Prostate gland (tissue), 2 donors: ENCODE results near the gene DYNC1LI2. TPM values are rescaled to one million over a fixed set of nuclear protein-coding genes. Genes with fewer than 3 reads are reported as not detected.
A peak's percentile ranks its signal among the peaks of the same experiment; 100 is the strongest.

Experiments
- DNase-seq: peaks from one replicate; pipeline ENCODE4 v3.0.0-alpha.2; 2019; ENCODE audit warnings: low spot score
- H3K27ac ChIP-seq, 2 donors: fragments of 200-600 bp; sonication (generic); 2 replicates each; pipeline ENCODE4 v1.5.1; 2017 to 2019
- H3K27me3 ChIP-seq: fragments of 200-600 bp; sonication (generic); replicated peaks from 2 replicates; pipeline ENCODE4 v1.5.1; 2019; ENCODE audit not compliant: insufficient read depth
- H3K36me3 ChIP-seq, 2 donors: fragments of 200-600 bp; sonication (generic); 1 replicate in 1 of 2; 2 replicates in 1 of 2; pipeline versions ENCODE4 v1.5.1 to v1.8.1; 2017 to 2019
- H3K4me1 ChIP-seq: fragments of 200-600 bp; sonication (generic); replicated peaks from 2 replicates; pipeline ENCODE4 v1.5.1; 2019
- H3K4me3 ChIP-seq, 2 donors: fragments of 200-600 bp; sonication (generic); 2 replicates each; pipeline ENCODE4 v1.5.1; 2017 to 2019
- H3K9me3 ChIP-seq: fragments of 200-600 bp; sonication (generic); 2 replicates; pipeline ENCODE4 v1.5.1; 2017
- POLR2A ChIP-seq: fragments of 450-650 bp; IDR thresholded peaks from one replicate; pipeline ENCODE4 v1.6.1; 2016; ENCODE audit warnings: antibody characterized with exemption, mild to moderate bottlenecking
- POLR2AphosphoS5 ChIP-seq: sonication (generic); formaldehyde crosslinking; IDR thresholded peaks from one replicate; pipeline ENCODE4 v1.6.1; 2017; ENCODE audit warnings: antibody characterized with exemption
- WGBS: methylation state at CpG from one replicate; pipeline ENCODE4 v1.1.5; 2018; 5-methylcytosine and 5-hydroxymethylcytosine counted together
- intact Hi-C: fragments of 100-400 bp; cut with DNase I; formaldehyde crosslinking; loops from one replicate; pipeline ENCODE4 v1.14.2; 2022
- total RNA-seq, 2 donors: library from RNA; depleted of rRNA; stranded (reverse); fragments of >200 nt; gene quantifications; one replicate each; pipeline ENCODE4 v1.1.0, GENCODE V29; 2016
- TF ChIP-seq, protein P1 (sequence below), 4 experiments: fragments of 200-600 bp in 2 of 4; fragments of 450-650 bp in 2 of 4; sonication (generic) in 2 of 4; IDR thresholded peaks; 1 replicate in 3 of 4; 2 replicates in 1 of 4; pipeline ENCODE4 v1.5.1; 2016 to 2019; ENCODE audit warnings: antibody characterized with exemption in 4 of 4, mild to moderate bottlenecking in 2 of 4, moderate library complexity in 2 of 4

The DYNC1LI2 gene
- total RNA-seq, 2 donors from 2014 or later: 98.1 to 149 TPM

DNA sequence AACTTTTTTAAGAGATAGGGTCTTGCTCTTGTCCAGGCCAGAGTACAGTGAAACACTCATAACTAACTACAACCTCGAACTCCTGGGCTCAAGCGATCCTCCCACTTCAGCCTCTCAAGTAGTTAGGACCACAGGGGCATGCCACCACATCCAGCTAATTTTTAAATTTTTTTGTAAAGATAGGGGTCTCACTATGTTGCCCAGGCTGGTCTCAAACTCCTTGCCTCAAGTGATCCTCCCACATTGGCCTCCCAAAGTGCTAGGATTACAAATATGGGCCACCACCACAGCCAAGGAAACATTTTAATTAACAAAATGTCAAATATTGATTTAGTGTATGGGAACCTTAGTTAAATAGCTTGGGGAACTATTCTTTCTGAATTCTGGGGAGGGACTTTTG, 2.8 kb upstream of the DYNC1LI2 start:
- no peak overlapping the region for H3K4me3 ChIP-seq
- no peaks in the 10 kb centered on the region for H3K27me3 ChIP-seq
- WGBS: 93% methylated on average over 2 of the region's 2 CpGs
- H3K27ac ChIP-seq: no peak overlapping the region
- DNase-seq: no peak
- intact Hi-C loops: loop anchor here (5.0 kb wide), 1 partner anchor 147 kb away; no protein-coding TSS in a partner anchor
- H3K4me1 ChIP-seq: peaks cover 3% of the 10 kb centered on the region
- H3K36me3 ChIP-seq: no peaks in the 10 kb centered on the region
- H3K9me3 ChIP-seq: no peaks in the 10 kb centered on the region
- TF ChIP-seq POLR2AphosphoS5 (no peak), POLR2A (no peak)
- TF ChIP-seq, protein P1, sequence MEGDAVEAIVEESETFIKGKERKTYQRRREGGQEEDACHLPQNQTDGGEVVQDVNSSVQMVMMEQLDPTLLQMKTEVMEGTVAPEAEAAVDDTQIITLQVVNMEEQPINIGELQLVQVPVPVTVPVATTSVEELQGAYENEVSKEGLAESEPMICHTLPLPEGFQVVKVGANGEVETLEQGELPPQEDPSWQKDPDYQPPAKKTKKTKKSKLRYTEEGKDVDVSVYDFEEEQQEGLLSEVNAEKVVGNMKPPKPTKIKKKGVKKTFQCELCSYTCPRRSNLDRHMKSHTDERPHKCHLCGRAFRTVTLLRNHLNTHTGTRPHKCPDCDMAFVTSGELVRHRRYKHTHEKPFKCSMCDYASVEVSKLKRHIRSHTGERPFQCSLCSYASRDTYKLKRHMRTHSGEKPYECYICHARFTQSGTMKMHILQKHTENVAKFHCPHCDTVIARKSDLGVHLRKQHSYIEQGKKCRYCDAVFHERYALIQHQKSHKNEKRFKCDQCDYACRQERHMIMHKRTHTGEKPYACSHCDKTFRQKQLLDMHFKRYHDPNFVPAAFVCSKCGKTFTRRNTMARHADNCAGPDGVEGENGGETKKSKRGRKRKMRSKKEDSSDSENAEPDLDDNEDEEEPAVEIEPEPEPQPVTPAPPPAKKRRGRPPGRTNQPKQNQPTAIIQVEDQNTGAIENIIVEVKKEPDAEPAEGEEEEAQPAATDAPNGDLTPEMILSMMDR (IDR thresholded peaks at IDR 0.05): no peak

DNA sequence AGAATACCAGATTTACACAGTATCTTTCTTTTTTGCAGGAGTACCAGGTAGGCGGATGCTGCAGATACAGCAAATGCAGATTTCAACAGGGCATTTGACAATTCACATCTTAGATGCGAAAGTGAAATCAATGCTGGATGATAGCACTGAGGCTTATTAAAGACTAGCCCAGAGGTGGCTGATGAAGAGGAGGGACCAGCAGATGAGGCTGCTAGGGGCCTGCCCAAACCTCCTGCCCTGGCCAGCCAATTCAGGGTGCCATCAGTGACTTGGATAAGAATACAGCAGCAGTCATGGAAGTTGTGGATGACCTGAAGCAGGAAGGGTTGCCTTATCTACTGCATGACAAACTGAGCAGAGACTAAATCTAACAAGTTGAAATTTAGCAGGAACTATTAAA, 1.5 kb upstream of the DYNC1LI2 start:
- Histone ChIP-seq H3K4me3 (no peak overlapping the region), H3K27ac (no peak overlapping the region), H3K9me3 (no peaks in the 10 kb centered on the region), H3K36me3 (no peaks in the 10 kb centered on the region), H3K27me3 (no peaks in the 10 kb centered on the region), H3K4me1 (peaks cover 3% of the 10 kb centered on the region)
- DNase-seq: no peak
- intact Hi-C loops: loop anchor here (5.0 kb wide), 1 partner anchor 146 kb away; no protein-coding TSS in a partner anchor
- TF ChIP-seq POLR2AphosphoS5 (no peak), POLR2A (no peak)
- TF ChIP-seq, protein P1 (IDR thresholded peaks at IDR 0.05): no peak
- 95% methylated on average over 2 of the region's 2 CpGs for WGBS

DNA sequence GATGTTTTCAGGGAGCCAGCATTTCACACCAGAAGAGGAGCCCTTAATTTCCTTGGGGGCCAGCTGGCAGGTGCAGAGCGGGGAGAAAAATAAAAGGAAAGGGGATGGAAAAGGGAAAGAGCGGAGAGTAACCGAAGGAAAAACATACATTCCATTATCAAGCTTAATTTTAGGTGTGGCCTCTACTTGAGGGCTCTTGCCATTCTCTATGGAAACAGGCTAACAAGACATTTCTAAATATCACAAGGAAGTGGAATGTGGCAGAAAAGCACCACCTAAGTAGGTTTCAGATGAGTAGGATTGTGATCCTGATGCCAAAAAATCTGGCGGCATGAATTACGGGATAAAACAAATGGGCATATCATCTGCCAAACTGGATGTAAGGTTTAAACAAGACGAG, 970 bp upstream of the DYNC1LI2 start:
- Histone ChIP-seq H3K27ac (no peak overlapping the region), H3K4me1 (peaks cover 3% of the 10 kb centered on the region), H3K4me3 (no peak overlapping the region), H3K36me3 (no peaks in the 10 kb centered on the region), H3K27me3 (no peaks in the 10 kb centered on the region), H3K9me3 (no peaks in the 10 kb centered on the region)
- TF ChIP-seq POLR2AphosphoS5 (no peak), POLR2A (no peak)
- TF ChIP-seq, protein P1 (IDR thresholded peaks at IDR 0.05): no peak
- intact Hi-C loops: loop anchor here (5.0 kb wide), 1 partner anchor 145 kb away; no protein-coding TSS in a partner anchor
- DNase-seq: no peak
- 85% methylated on average over 6 of the region's 6 CpGs for WGBS

DNA sequence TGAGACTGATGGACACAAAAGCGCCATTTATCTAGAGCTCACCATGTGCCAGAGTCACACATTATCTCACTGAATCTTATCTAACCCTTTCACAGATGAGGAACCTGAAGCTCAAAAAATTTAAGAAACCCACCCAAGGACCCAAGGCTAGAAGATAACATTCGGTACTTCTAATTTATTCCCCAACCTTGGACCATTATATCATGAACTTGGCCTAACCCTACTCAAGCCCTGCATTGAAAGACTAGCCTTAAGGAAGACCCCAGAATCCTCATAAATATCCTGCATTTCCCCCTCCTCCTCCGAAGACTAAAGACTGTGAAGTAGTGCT, 548 bp upstream of the DYNC1LI2 start:
- Histone ChIP-seq H3K9me3 (no peaks in the 10 kb centered on the region), H3K27me3 (no peaks in the 10 kb centered on the region), H3K27ac (peak overlapping the region; percentile 89 to 92), H3K4me1 (peaks cover 3% of the 10 kb centered on the region), H3K36me3 (no peaks in the 10 kb centered on the region), H3K4me3 (peak overlapping the region; percentile 93 to 96)
- intact Hi-C loops: loop anchor here (2.0 to 5.0 kb wide), 2 partner anchors 23 to 145 kb away; no protein-coding TSS in a partner anchor
- no peak for DNase-seq
- 44% methylated on average over 3 of the region's 3 CpGs for WGBS
- TF ChIP-seq, protein P1 (IDR thresholded peaks at IDR 0.05): peak in 1 of 4 experiments; percentile 4
- no peak for TF ChIP-seq POLR2A
- no peak for TF ChIP-seq POLR2AphosphoS5

DNA sequence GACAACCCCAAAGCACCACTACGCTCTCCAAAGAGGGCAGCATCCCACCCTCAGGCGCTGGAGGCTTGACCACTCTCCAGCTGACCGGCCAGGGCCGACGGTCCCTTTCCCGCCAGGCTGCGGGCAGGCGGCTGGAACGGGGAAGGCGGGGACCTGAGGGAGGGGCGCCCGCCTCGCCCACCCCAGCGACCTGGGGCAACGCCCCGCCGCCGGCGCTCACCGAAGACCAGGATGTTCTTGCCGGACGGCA, 431 bp downstream of the DYNC1LI2 start:
- WGBS: 0% methylated on average over 17 of the region's 22 CpGs
- peaks cover 3% of the 10 kb centered on the region for H3K4me1 ChIP-seq
- DNase-seq: no peak
- H3K27ac ChIP-seq: peak overlapping the region; percentile 89 to 92
- H3K27me3 ChIP-seq: no peaks in the 10 kb centered on the region
- no peaks in the 10 kb centered on the region for H3K9me3 ChIP-seq
- peak overlapping the region; percentile 93 to 96 for H3K4me3 ChIP-seq
- TF ChIP-seq POLR2A (no peak), POLR2AphosphoS5 (no peak)
- TF ChIP-seq, protein P1 (IDR thresholded peaks at IDR 0.05): no peak
- intact Hi-C loops: loop anchor here (2.0 to 5.0 kb wide), 2 partner anchors 22 to 144 kb away; no protein-coding TSS in a partner anchor
- H3K36me3 ChIP-seq: no peaks in the 10 kb centered on the region
